K562 (cell line): ENCODE results near the gene WDR64. TPM values are rescaled to one million over a fixed set of nuclear protein-coding genes. Genes with fewer than 3 reads are reported as not detected.
A peak's percentile ranks its signal among the peaks of the same experiment; 100 is the strongest.

Source experiments
- ARHGAP35 ChIP-seq: fragments of 450-650 bp; IDR thresholded peaks from 2 replicates; pipeline ENCODE4 v1.6.1; 2018; ENCODE audit not compliant: partially characterized antibody
- ARID1B ChIP-seq: fragments of 450-650 bp; IDR thresholded peaks from 2 replicates; pipeline ENCODE4 v1.6.1; 2016; ENCODE audit warnings: antibody characterized with exemption, mild to moderate bottlenecking, inconsistent platforms
- ATF7 ChIP-seq: fragments of 450-650 bp; IDR thresholded peaks from 2 replicates; pipeline ENCODE4 v1.7.1; 2014; ENCODE audit warnings: mild to moderate bottlenecking, moderate library complexity
- DMBX1 ChIP-seq: fragments of 250-450 bp; sonication (Bioruptor Pico); IDR thresholded peaks from 2 replicates; pipeline ENCODE4 v1.8.0; 2022; ENCODE audit warnings: inconsistent platforms, mild to moderate bottlenecking, moderate library complexity, borderline replicate concordance
- DPF2 ChIP-seq: fragments of 450-650 bp; IDR thresholded peaks from 2 replicates; pipeline ENCODE4 v1.6.1; 2016
- E2F8 ChIP-seq: fragments of 450-650 bp; IDR thresholded peaks from 2 replicates; pipeline ENCODE4 v1.7.1; 2018; ENCODE audit warnings: mild to moderate bottlenecking, low read depth; ENCODE audit not compliant: partially characterized antibody
- EHMT2 ChIP-seq: fragments of 450-650 bp; IDR thresholded peaks from 2 replicates; pipeline ENCODE4 v1.6.1; 2018; ENCODE audit warnings: antibody characterized with exemption
- ERF ChIP-seq: fragments of 450-650 bp; formaldehyde crosslinking; IDR thresholded peaks from 2 replicates; pipeline ENCODE4 v1.4.0; 2020; ENCODE audit warnings: mild to moderate bottlenecking, mixed read lengths
- ESRRA ChIP-seq: fragments of 450-650 bp; IDR thresholded peaks from 2 replicates; pipeline ENCODE4 v1.6.1; 2014; ENCODE audit warnings: low read depth, mild to moderate bottlenecking, moderate library complexity, borderline replicate concordance
- GATAD2A ChIP-seq: fragments of 450-650 bp; IDR thresholded peaks from 2 replicates; pipeline ENCODE4 v1.6.1; 2017
- HDAC2 ChIP-seq: fragments of 450-650 bp; IDR thresholded peaks from 2 replicates; pipeline ENCODE4 v1.6.1; 2016; ENCODE audit warnings: mild to moderate bottlenecking
- ID3 ChIP-seq, 2 experiments: fragments of 250-450 bp in 1 of 2; fragments of 450-650 bp in 1 of 2; sonication (Bioruptor Pico) in 1 of 2; IDR thresholded peaks; 2 replicates each; pipeline versions ENCODE4 v1.6.1 to v1.8.0; 2016 to 2021; ENCODE audit warnings: mild to moderate bottlenecking in 2 of 2, moderate library complexity in 2 of 2, missing compliant biosample characterization in 1 of 2, missing genetic modification characterization in 1 of 2
- IRF9 ChIP-seq: fragments of 450-650 bp; IDR thresholded peaks from 2 replicates; pipeline ENCODE4 v1.6.1; 2016; ENCODE audit warnings: missing biosample characterization, missing genetic modification characterization
- MCM3 ChIP-seq: fragments of 450-650 bp; IDR thresholded peaks from 2 replicates; pipeline ENCODE4 v1.6.1; 2016
- MEF2D ChIP-seq: conservative IDR thresholded peaks from 2 replicates; pipeline ENCODE4 v1.6.1; 2016; ENCODE audit warnings: low read depth, missing genetic modification characterization, missing compliant biosample characterization
- NCOA4 ChIP-seq: fragments of 450-650 bp; IDR thresholded peaks from 2 replicates; pipeline ENCODE4 v1.6.1; 2018; ENCODE audit warnings: mild to moderate bottlenecking; ENCODE audit not compliant: partially characterized antibody
- NFIC ChIP-seq: fragments of 450-650 bp; IDR thresholded peaks from 2 replicates; pipeline ENCODE4 v1.6.1; 2017; ENCODE audit warnings: mild to moderate bottlenecking, inconsistent platforms
- PCBP2 ChIP-seq: fragments of 200-400 bp; formaldehyde crosslinking; IDR thresholded peaks from 2 replicates; pipeline ENCODE4 v1.6.1; 2018; ENCODE audit warnings: low read length, low read depth, mild to moderate bottlenecking, moderate library complexity; ENCODE audit not compliant: poor library complexity, severe bottlenecking
- PHB ChIP-seq: fragments of 250-450 bp; sonication (Bioruptor Pico); IDR thresholded peaks from 2 replicates; pipeline ENCODE4 v1.5.0; 2021
- POLR2A ChIP-seq: fragments of 450-650 bp; conservative IDR thresholded peaks from 2 replicates; pipeline ENCODE4 v1.6.1; 2016
- POU5F1 ChIP-seq: fragments of 150-350 bp; IDR thresholded peaks from 2 replicates; pipeline ENCODE4 v1.6.1; 2014; ENCODE audit warnings: borderline replicate concordance, low read length, low read depth, mild to moderate bottlenecking; ENCODE audit not compliant: partially characterized antibody
- SMARCE1 ChIP-seq: fragments of 450-650 bp; IDR thresholded peaks from 2 replicates; pipeline ENCODE4 v1.7.1; 2016; ENCODE audit warnings: mild to moderate bottlenecking
- SNRNP70 ChIP-seq: fragments of 200-400 bp; formaldehyde crosslinking; optimal IDR thresholded peaks from 2 replicates; pipeline ENCODE3; 2017; ENCODE audit warnings: low read depth, low read length
- SPI1 ChIP-seq: IDR thresholded peaks from 2 replicates; pipeline ENCODE4 v1.6.1; 2011; ENCODE audit warnings: low read depth, low read length, control low read depth, borderline replicate concordance
- TGIF2 ChIP-seq: sonication (generic); formaldehyde crosslinking; IDR thresholded peaks from 2 replicates; pipeline ENCODE4 v1.8.1; 2022; ENCODE audit warnings: mild to moderate bottlenecking, missing genetic modification reagents, moderate library complexity
- ZBED1 ChIP-seq: IDR thresholded peaks from 2 replicates; pipeline ENCODE4 v1.6.1; 2014
- ZNF253 ChIP-seq: fragments of 250-450 bp; sonication (Bioruptor Pico); conservative IDR thresholded peaks from 2 replicates; pipeline ENCODE4 v1.6.1; 2021; ENCODE audit warnings: mild to moderate bottlenecking
- ZNF311 ChIP-seq: fragments of 250-450 bp; sonication (Bioruptor Pico); IDR thresholded peaks from 2 replicates; pipeline ENCODE4 v1.4.0; 2020; ENCODE audit warnings: mild to moderate bottlenecking, moderate library complexity
- ZNF444 ChIP-seq: fragments of 250-450 bp; sonication (Bioruptor Pico); IDR thresholded peaks from 2 replicates; pipeline ENCODE4 v1.4.0; 2020; ENCODE audit warnings: mild to moderate bottlenecking, moderate library complexity
- ZNF551 ChIP-seq: fragments of 250-450 bp; sonication (Bioruptor Pico); IDR thresholded peaks from 2 replicates; pipeline ENCODE4 v1.5.0; 2021; ENCODE audit warnings: mild to moderate bottlenecking, moderate library complexity
- ZNF717 ChIP-seq: fragments of 250-450 bp; sonication (Bioruptor Pico); IDR thresholded peaks from 2 replicates; pipeline ENCODE4 v1.5.0; 2021
- polyA plus RNA-seq, 8 experiments: library from polyadenylated mRNA; depleted of rRNA in 4 of 8; stranded (reverse) in 5 of 8; unstranded in 3 of 8; fragments of >200 nt; fragmentation: Nextera tagmentation in 2 of 8; fragmentation: Illumina TruSeq in 1 of 8; extraction: Ambion mirVana in 2 of 8; extraction: Trizol in 1 of 8; gene quantifications; 2 replicates each; pipeline versions ENCODE4 v1.2.1 to v1.2.3, GENCODE V29; 2011 to 2014; ENCODE audit warnings: inconsistent platforms in 1 of 8, missing spikeins in 1 of 8
- total RNA-seq, 7 experiments: library from RNA; depleted of rRNA in 6 of 7; stranded (reverse); fragments of >200 nt in 6 of 7; fragmentation: Illumina TruSeq in 2 of 7; extraction: Trizol in 2 of 7; gene quantifications; 2 replicates each; pipeline versions ENCODE4 v1.2.1 to v1.2.3, GENCODE V29; 2011 to 2021; ENCODE audit warnings: low replicate concordance in 1 of 7

WDR64 gene
- total and polyA plus RNA-seq, 9 of the 15 experiments (the other 6 are each of a cell fraction or from before 2014, with no cell fraction given): 0.06 to 0.29 (median 0.19) TPM; not detected in 5

- no peak for TF ChIP-seq ZNF717
- TF ChIP-seq ZNF551 (CRISPR knock-in tag): no peak
- peak; percentile 75 for TF ChIP-seq ZNF311 (CRISPR knock-in tag)
- peak; percentile 80; the same call in 1 of the 2 replicates for TF ChIP-seq GATAD2A
- TF ChIP-seq POU5F1: no peak
- no peak for TF ChIP-seq ZNF253 (CRISPR knock-in tag)
- peak; percentile 14 for TF ChIP-seq E2F8
- TF ChIP-seq SMARCE1: peak; percentile 93
- peak; percentile 97 for TF ChIP-seq ARID1B
- peak; percentile 85 for TF ChIP-seq NFIC
- no peak for TF ChIP-seq ZNF444
- TF ChIP-seq ZBED1: no peak
- TF ChIP-seq NCOA4: peak; percentile 61
- TF ChIP-seq POLR2A: no peak
- TF ChIP-seq DPF2: peak; percentile 95
- no peak for TF ChIP-seq SPI1
- TF ChIP-seq DMBX1 (CRISPR knock-in tag): peak; percentile 86
- peak; percentile 83 for TF ChIP-seq EHMT2
- TF ChIP-seq PCBP2: no peak
- TF ChIP-seq MEF2D (tag): peak; percentile 77; the same call in 1 of the 2 replicates
- TF ChIP-seq ERF (CRISPR knock-in tag): 0 out of 2 replicates have a peak, but pooled peaks have one; percentile 18
- peak; percentile 72; the same call in 1 of the 2 replicates for TF ChIP-seq ATF7
- no peak for TF ChIP-seq TGIF2
- TF ChIP-seq ID3 (CRISPR knock-in tag; IDR thresholded peaks at IDR 0.05): no peak
- peak; percentile 36; the same call in 1 of the 2 replicates for TF ChIP-seq ID3 (tag; IDR thresholded peaks at IDR 0.05)
- TF ChIP-seq ARHGAP35: peak; percentile 42
- TF ChIP-seq ESRRA: 0 out of 2 replicates have a peak, but pooled peaks have one; percentile 22
- TF ChIP-seq SNRNP70: no peak
- TF ChIP-seq HDAC2: peak; percentile 70; the same call in 1 of the 2 replicates
- no peak for TF ChIP-seq MCM3
- 0 out of 2 replicates have a peak, but pooled peaks have one; percentile 63 for TF ChIP-seq PHB (CRISPR knock-in tag)
- peak; percentile 59 for TF ChIP-seq IRF9
Observed at GRCh38 chr1:241698177-241698576, 46.1 kb downstream of the WDR64 start (continued).
